Uterus (tissue), 4 donors: Measurements from ENCODE around the gene PTH1R. TPM values are rescaled to one million over a fixed set of nuclear protein-coding genes. Genes with fewer than 3 reads are reported as not detected.
A peak's percentile ranks its signal among the peaks of the same experiment; 100 is the strongest.

Experiments
- DNase-seq, 2 donors: peaks; one replicate each; pipeline ENCODE4 v3.0.0-alpha.2; 2019 to 2020
- H3K27ac ChIP-seq, 2 donors: fragments of 200-600 bp; sonication (generic); 1 replicate in 1 of 2; 2 replicates in 1 of 2; pipeline ENCODE4 v1.5.1; 2016 to 2018
- H3K27me3 ChIP-seq, 2 donors: fragments of 200-600 bp; sonication (generic); one replicate each; pipeline ENCODE4 v1.5.1; 2018 to 2019; ENCODE audit warnings: control low read depth in 1 of 2
- H3K36me3 ChIP-seq, 2 donors: fragments of 200-600 bp; sonication (generic); one replicate each; pipeline ENCODE4 v1.5.1; 2019; ENCODE audit warnings: control low read depth in 1 of 2
- H3K4me1 ChIP-seq, 2 donors: fragments of 200-600 bp; sonication (generic); one replicate each; pipeline ENCODE4 v1.5.1; 2018 to 2019; ENCODE audit warnings: control low read depth in 1 of 2
- H3K4me3 ChIP-seq, 2 donors: fragments of 200-600 bp; sonication (generic); 1 replicate in 1 of 2; 2 replicates in 1 of 2; pipeline ENCODE4 v1.5.1; 2018 to 2019; ENCODE audit warnings: mild to moderate bottlenecking in 1 of 2
- H3K9me3 ChIP-seq, 2 donors: fragments of 200-600 bp; sonication (generic); one replicate each; pipeline ENCODE4 v1.5.1; 2019; ENCODE audit warnings: control low read depth in 1 of 2
- CTCF ChIP-seq, 4 experiments: fragments of 200-600 bp in 2 of 4; fragments of 450-650 bp in 2 of 4; sonication (generic) in 2 of 4; IDR thresholded peaks; one replicate each; pipeline ENCODE4 v1.5.1; 2016 to 2019; ENCODE audit warnings: antibody characterized with exemption in 4 of 4, mild to moderate bottlenecking in 2 of 4, moderate library complexity in 1 of 4
- POLR2A ChIP-seq, 2 donors: fragments of 450-650 bp; IDR thresholded peaks; one replicate each; pipeline ENCODE4 v1.6.1; 2016; ENCODE audit warnings: antibody characterized with exemption in 2 of 2, mild to moderate bottlenecking in 1 of 2, moderate library complexity in 1 of 2
- intact Hi-C: fragments of 100-400 bp; cut with DNase I; formaldehyde crosslinking; loops from one replicate; pipeline ENCODE4 v1.15.1; 2023; ENCODE audit warnings: low total_unique reads
- total RNA-seq, 4 donors: library from RNA; depleted of rRNA in 3 of 4; stranded (reverse); fragments of >200 nt in 3 of 4; gene quantifications; one replicate each; pipeline versions ENCODE4 v1.1.0 to v1.2.4, GENCODE V29; 2014 to 2023
- donor health status: DM: yes; HTN: yes; CAD: no.

PTH1R gene
- total RNA-seq, 4 donors from 2014 or later: 0.51 to 29.9 (median 18.9) TPM

- H3K36me3 ChIP-seq: no peaks in the 10 kb centered on the region
- H3K4me3 ChIP-seq: no peak overlapping the region
- DNase-seq: no peak
- TF ChIP-seq POLR2A (IDR thresholded peaks at IDR 0.05): no peak
- TF ChIP-seq CTCF (IDR thresholded peaks at IDR 0.05): no peak
- intact Hi-C loops: no loop called here
- peaks cover 0 to 1% of the 10 kb centered on the region in 2 donors for H3K4me1 ChIP-seq
- no peak overlapping the region for H3K27ac ChIP-seq
- H3K27me3 ChIP-seq: no peaks in the 10 kb centered on the region
- H3K9me3 ChIP-seq: no peaks in the 10 kb centered on the region
Observed at GRCh38 chr3:46924921-46925584, 47.5 kb downstream of the PTH1R start.

- no peak for DNase-seq
Observed at GRCh38 chr3:46925585-46925934, 48.0 kb downstream of the PTH1R start.

GRCh38 chr3:46926039-46926438 is 48.5 kb downstream of the PTH1R start:
- Histone ChIP-seq H3K27me3 (no peaks in the 10 kb centered on the region), H3K36me3 (no peaks in the 10 kb centered on the region), H3K4me3 (no peak overlapping the region), H3K27ac (no peak overlapping the region), H3K9me3 (no peaks in the 10 kb centered on the region), H3K4me1 (peaks cover 0 to 11% of the 10 kb centered on the region in 2 donors)
- TF ChIP-seq CTCF (IDR thresholded peaks at IDR 0.05): no peak
- TF ChIP-seq POLR2A (IDR thresholded peaks at IDR 0.05): no peak
- DNase-seq: peak in 1 of 2 donors; percentile 14
- intact Hi-C loops: no loop called here

More at GRCh38 chr3:46925585-46925934, 48.0 kb downstream of the PTH1R start:
- H3K4me1 ChIP-seq: peaks cover 0 to 6% of the 10 kb centered on the region in 2 donors
- H3K9me3 ChIP-seq: no peaks in the 10 kb centered on the region
- TF ChIP-seq POLR2A (IDR thresholded peaks at IDR 0.05) (no peak), CTCF (IDR thresholded peaks at IDR 0.05) (no peak)
- H3K36me3 ChIP-seq: no peaks in the 10 kb centered on the region
- intact Hi-C loops: no loop called here
- H3K27me3 ChIP-seq: no peaks in the 10 kb centered on the region
- no peak overlapping the region for H3K4me3 ChIP-seq
- no peak overlapping the region for H3K27ac ChIP-seq

GRCh38 chr3:46926447-46926846 is 48.9 kb downstream of the PTH1R start:
- H3K4me3 ChIP-seq: no peak overlapping the region
- no peaks in the 10 kb centered on the region for H3K9me3 ChIP-seq
- H3K27ac ChIP-seq: peak overlapping the region in 1 of 2 donors; percentile 3
- no peaks in the 10 kb centered on the region for H3K27me3 ChIP-seq
- TF ChIP-seq POLR2A (IDR thresholded peaks at IDR 0.05) (no peak), CTCF (IDR thresholded peaks at IDR 0.05) (no peak)
- no peaks in the 10 kb centered on the region for H3K36me3 ChIP-seq
- DNase-seq: peak in 1 of 2 donors; percentile 9
- peaks cover 0 to 15% of the 10 kb centered on the region in 2 donors for H3K4me1 ChIP-seq
- intact Hi-C loops: no loop called here

GRCh38 chr3:46926871-46927717 is 49.6 kb downstream of the PTH1R start:
- intact Hi-C loops: no loop called here
- H3K36me3 ChIP-seq: no peaks in the 10 kb centered on the region
- no peak overlapping the region for H3K4me3 ChIP-seq
- H3K27me3 ChIP-seq: no peaks in the 10 kb centered on the region
- H3K27ac ChIP-seq: peak overlapping the region in 1 of 2 donors; percentile 3
- H3K9me3 ChIP-seq: no peaks in the 10 kb centered on the region
- H3K4me1 ChIP-seq: peaks cover under 1 to 20% of the 10 kb centered on the region in 2 donors
- TF ChIP-seq CTCF (IDR thresholded peaks at IDR 0.05) (no peak), POLR2A (IDR thresholded peaks at IDR 0.05) (no peak)
- peak in 1 of 2 donors; percentile 6 for DNase-seq
